Parathyroid adenoma (tissue), 2 donors: ENCODE measurements around the gene PXMP2.

Source experiments
- H2AFZ ChIP-seq: fragments of 300-600 bp; sonication (generic); one replicate; pipeline ENCODE4 v1.7.0; 2017; ENCODE audit warnings: antibody characterized with exemption, mild to moderate bottlenecking
- H3K27ac ChIP-seq: fragments of 300-600 bp; sonication (generic); one replicate; pipeline ENCODE4 v1.7.0; 2017
- H3K27me3 ChIP-seq: fragments of 300-600 bp; sonication (generic); one replicate; pipeline ENCODE4 v1.7.0; 2017; ENCODE audit warnings: low read length; ENCODE audit not compliant: control insufficient read depth, insufficient read depth
- H3K36me3 ChIP-seq: fragments of 300-600 bp; sonication (generic); one replicate; pipeline ENCODE4 v1.7.0; 2017; ENCODE audit warnings: low read length; ENCODE audit not compliant: control insufficient read depth, insufficient read depth
- H3K4me1 ChIP-seq: fragments of 300-600 bp; sonication (generic); one replicate; pipeline ENCODE4 v1.7.0; 2017; ENCODE audit warnings: control low read depth
- H3K4me2 ChIP-seq: fragments of 300-600 bp; sonication (generic); one replicate; pipeline ENCODE4 v1.7.0; 2017; ENCODE audit warnings: low read length
- H3K4me3 ChIP-seq: fragments of 300-600 bp; sonication (generic); one replicate; pipeline ENCODE4 v1.7.0; 2017; ENCODE audit warnings: low read depth, low read length
- H3K79me2 ChIP-seq: fragments of 300-600 bp; sonication (generic); one replicate; pipeline ENCODE4 v1.7.0; 2017; ENCODE audit warnings: control low read depth
- H3K9ac ChIP-seq: fragments of 300-600 bp; sonication (generic); one replicate; pipeline ENCODE4 v1.7.0; 2017; ENCODE audit warnings: mild to moderate bottlenecking
- H3K9me3 ChIP-seq: fragments of 300-600 bp; sonication (generic); one replicate; pipeline ENCODE4 v1.7.0; 2017; ENCODE audit warnings: low read length; ENCODE audit not compliant: control insufficient read depth
- TF ChIP-seq, protein P1 (sequence below): fragments of 300-600 bp; sonication (generic); IDR thresholded peaks from one replicate; pipeline ENCODE4 v1.7.0; 2017; ENCODE audit warnings: antibody characterized with exemption, mild to moderate bottlenecking
- donor health status: primary hyperparathyroidism.

Gene PXMP2

DNA sequence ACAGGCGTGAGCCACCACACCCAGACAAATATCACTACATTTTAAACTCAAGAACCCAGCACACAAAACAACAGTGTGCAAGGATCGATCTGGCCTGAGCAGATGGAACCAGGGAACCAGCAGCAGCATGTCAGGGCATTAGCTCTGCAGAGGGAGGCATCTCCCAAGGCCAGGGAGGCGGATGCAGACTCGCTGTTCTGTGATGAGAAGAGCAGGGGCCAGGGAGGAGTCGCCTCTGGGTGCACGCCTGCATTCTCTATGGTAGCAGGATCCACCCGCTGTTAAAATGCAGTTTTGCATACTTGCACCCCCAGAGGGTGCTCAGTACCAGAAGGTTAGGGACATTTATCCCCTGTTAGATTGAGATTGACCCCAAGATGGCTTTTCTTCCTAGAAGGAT lies 41.1 kb downstream of the PXMP2 start:
- H3K4me3 ChIP-seq = no peak overlapping the region
- peaks cover under 1% of the 10 kb centered on the region for H3K79me2 ChIP-seq
- H3K4me1 ChIP-seq = no peaks in the 10 kb centered on the region
- no peak overlapping the region for H3K27ac ChIP-seq
- H3K27me3 ChIP-seq = no peaks in the 10 kb centered on the region
- H2AFZ ChIP-seq = no peak overlapping the region
- no peaks in the 10 kb centered on the region for H3K9me3 ChIP-seq
- TF ChIP-seq, protein P1, sequence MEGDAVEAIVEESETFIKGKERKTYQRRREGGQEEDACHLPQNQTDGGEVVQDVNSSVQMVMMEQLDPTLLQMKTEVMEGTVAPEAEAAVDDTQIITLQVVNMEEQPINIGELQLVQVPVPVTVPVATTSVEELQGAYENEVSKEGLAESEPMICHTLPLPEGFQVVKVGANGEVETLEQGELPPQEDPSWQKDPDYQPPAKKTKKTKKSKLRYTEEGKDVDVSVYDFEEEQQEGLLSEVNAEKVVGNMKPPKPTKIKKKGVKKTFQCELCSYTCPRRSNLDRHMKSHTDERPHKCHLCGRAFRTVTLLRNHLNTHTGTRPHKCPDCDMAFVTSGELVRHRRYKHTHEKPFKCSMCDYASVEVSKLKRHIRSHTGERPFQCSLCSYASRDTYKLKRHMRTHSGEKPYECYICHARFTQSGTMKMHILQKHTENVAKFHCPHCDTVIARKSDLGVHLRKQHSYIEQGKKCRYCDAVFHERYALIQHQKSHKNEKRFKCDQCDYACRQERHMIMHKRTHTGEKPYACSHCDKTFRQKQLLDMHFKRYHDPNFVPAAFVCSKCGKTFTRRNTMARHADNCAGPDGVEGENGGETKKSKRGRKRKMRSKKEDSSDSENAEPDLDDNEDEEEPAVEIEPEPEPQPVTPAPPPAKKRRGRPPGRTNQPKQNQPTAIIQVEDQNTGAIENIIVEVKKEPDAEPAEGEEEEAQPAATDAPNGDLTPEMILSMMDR = no peak
- H3K4me2 ChIP-seq = no peak overlapping the region
- no peaks in the 10 kb centered on the region for H3K36me3 ChIP-seq
- H3K9ac ChIP-seq = no peak overlapping the region

DNA sequence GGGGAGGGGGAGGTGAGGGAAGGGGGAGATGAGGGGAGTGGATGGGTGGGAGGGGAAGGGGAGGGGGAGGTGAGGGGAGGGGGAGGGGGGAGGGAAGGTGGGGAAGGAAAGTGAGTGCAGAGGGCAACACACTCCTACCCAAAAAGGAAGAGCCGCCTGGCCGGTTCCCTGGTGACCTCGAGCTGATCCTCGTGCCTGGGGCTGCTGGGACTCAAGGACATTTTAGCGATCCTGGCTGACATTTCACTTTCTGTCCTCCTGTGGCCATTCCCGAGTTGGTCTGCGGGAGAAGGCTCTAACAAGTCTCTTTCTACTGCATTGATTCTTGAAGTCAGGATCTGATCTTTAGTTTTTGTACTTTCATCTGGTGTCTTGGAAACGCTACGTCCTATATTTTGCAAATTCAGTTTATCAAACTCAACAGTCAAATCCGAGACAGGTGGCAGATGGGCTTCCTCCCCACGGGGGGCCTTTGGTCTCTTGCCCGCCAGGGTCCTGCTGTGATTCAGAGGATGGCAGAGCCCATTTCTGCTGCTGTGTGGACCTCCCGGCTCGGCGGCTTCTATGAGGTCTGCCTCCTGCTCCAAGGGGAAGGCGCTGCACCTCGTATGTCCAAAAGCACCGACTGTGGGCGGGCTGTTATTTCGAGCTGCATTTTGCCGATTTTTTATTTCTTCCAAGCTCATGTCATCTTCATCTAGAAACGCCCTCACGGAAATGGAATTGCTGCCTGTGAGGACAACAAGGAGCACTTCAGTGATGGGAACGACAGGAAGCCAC lies 42.3 kb downstream of the PXMP2 start:
- H3K9ac ChIP-seq = no peak overlapping the region
- no peaks in the 10 kb centered on the region for H3K36me3 ChIP-seq
- no peaks in the 10 kb centered on the region for H3K4me1 ChIP-seq
- no peaks in the 10 kb centered on the region for H3K79me2 ChIP-seq
- TF ChIP-seq, protein P1 = no peak
- no peak overlapping the region for H2AFZ ChIP-seq
- H3K4me3 ChIP-seq = no peak overlapping the region
- H3K27me3 ChIP-seq = no peaks in the 10 kb centered on the region
- H3K27ac ChIP-seq = no peak overlapping the region
- H3K9me3 ChIP-seq = no peaks in the 10 kb centered on the region
- no peak overlapping the region for H3K4me2 ChIP-seq

DNA sequence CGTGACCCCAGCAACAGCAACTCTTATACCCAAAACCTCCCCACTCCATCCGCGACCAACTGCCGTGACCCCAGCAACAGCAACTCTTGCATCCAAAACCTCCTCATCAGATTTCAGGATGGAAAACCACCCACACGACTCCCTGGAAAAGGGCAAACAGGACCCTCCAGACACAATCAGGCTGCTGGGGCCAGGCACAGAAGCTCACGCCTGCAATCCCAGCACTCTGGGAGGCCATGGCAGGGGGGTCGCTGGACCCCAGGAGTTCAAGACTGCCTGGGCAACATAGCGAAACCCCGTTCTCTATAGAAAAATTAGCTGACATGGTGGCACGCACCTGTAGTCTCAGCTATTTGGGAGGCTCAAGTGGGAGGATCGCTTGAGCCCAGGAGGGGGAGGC lies 43.0 kb downstream of the PXMP2 start:
- Histone ChIP-seq H3K27me3 (no peaks in the 10 kb centered on the region), H3K4me3 (no peak overlapping the region), H3K9ac (no peak overlapping the region), H3K79me2 (no peaks in the 10 kb centered on the region), H3K4me2 (no peak overlapping the region), H3K36me3 (no peaks in the 10 kb centered on the region), H3K27ac (no peak overlapping the region), H3K9me3 (no peaks in the 10 kb centered on the region), H2AFZ (no peak overlapping the region), H3K4me1 (no peaks in the 10 kb centered on the region)
- TF ChIP-seq, protein P1 = no peak

DNA sequence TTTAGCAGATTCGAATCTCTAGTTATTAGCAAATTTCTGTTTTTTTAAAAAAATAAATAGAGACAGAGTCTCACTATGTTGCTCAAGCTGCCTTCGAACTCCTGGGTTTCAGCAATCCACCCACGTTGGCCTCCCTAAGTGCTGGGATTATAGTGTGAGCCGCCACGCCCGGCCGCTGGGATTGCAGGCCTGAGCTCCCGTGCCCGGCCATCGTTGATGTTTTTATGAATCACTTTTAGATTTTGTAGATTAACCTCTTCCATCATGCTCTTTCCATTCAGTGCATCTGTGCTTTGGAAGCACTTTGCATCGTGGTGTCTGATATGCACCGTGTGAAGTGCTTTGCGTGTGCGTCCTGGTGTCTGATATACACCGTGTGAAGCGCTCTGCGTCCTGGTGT lies 44.2 kb downstream of the PXMP2 start:
- H3K4me1 ChIP-seq = no peaks in the 10 kb centered on the region
- no peak overlapping the region for H3K27ac ChIP-seq
- H3K79me2 ChIP-seq = no peaks in the 10 kb centered on the region
- no peak overlapping the region for H3K4me3 ChIP-seq
- TF ChIP-seq, protein P1 = no peak
- H3K9me3 ChIP-seq = no peaks in the 10 kb centered on the region
- no peak overlapping the region for H3K9ac ChIP-seq
- no peak overlapping the region for H2AFZ ChIP-seq
- no peaks in the 10 kb centered on the region for H3K27me3 ChIP-seq
- no peaks in the 10 kb centered on the region for H3K36me3 ChIP-seq
- no peak overlapping the region for H3K4me2 ChIP-seq

DNA sequence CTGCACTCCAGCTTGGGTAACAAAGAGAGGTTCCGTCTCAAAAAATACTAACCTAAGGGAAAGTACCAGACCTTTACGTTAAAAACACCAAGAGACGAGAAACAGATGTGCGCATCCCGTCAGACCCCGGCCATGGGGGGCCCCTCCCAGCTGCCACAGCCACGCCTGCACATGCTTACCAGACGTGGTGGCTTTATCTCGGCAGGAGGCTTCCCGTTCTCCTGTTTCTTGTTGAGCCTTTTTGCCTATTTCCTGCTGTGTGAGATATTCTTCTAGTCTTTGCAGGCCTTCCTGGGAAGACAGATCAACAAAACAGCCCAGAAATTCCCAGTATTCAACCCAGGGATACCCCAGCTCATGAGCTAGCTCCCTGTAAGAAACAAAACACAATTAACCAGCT lies 46.8 kb downstream of the PXMP2 start:
- Histone ChIP-seq H3K4me3 (no peak overlapping the region), H3K4me1 (no peaks in the 10 kb centered on the region), H3K27ac (no peak overlapping the region), H3K79me2 (no peaks in the 10 kb centered on the region), H3K27me3 (no peaks in the 10 kb centered on the region), H2AFZ (no peak overlapping the region), H3K4me2 (no peak overlapping the region), H3K9me3 (no peaks in the 10 kb centered on the region), H3K9ac (no peak overlapping the region), H3K36me3 (no peaks in the 10 kb centered on the region)
- TF ChIP-seq, protein P1 = no peak
